NCI-H748 (cell line): ENCODE results near the gene SF3B1.
"Not testable (repeated sequence)": the region's sequence is repeated elsewhere in the genome, so short reads cannot be mapped to it uniquely, and the experiment has no call there.

Experiments
- DNase-seq: peaks from one replicate; lab custom pipeline; 2025; ENCODE audit not compliant: unreplicated experiment; lab: John Stamatoyannopoulos, UW

The SF3B1 gene

DNA sequence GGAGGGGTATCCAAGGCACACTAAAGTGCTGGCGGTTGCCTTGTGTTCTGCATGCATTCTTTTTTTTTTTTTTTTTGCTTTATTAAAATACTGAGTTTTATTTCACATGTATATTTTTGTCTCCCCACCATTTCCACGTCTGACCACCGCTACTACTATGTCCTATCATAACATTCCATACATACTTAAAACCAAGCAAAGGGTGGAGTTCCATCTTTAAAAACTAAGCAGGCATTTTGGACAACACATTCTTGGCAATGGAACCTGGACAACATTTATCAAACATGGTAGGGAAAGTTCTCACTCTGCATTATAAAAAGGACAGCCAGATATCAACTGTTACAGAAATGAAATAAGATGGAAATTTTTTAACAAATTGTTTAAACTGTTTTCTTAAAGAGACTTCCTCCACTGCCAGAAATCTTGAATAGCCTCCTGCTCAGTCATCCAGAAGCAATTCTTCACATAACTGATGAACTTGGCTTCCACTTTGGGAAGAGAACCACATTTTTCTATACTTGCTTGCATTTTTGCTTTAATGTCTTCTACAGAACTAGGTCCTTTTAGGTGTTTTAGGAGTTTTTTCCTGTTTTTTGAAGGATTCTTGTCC, 55.4 kb downstream of the SF3B1 start:
- DNase-seq: not testable (repeated sequence)

DNA sequence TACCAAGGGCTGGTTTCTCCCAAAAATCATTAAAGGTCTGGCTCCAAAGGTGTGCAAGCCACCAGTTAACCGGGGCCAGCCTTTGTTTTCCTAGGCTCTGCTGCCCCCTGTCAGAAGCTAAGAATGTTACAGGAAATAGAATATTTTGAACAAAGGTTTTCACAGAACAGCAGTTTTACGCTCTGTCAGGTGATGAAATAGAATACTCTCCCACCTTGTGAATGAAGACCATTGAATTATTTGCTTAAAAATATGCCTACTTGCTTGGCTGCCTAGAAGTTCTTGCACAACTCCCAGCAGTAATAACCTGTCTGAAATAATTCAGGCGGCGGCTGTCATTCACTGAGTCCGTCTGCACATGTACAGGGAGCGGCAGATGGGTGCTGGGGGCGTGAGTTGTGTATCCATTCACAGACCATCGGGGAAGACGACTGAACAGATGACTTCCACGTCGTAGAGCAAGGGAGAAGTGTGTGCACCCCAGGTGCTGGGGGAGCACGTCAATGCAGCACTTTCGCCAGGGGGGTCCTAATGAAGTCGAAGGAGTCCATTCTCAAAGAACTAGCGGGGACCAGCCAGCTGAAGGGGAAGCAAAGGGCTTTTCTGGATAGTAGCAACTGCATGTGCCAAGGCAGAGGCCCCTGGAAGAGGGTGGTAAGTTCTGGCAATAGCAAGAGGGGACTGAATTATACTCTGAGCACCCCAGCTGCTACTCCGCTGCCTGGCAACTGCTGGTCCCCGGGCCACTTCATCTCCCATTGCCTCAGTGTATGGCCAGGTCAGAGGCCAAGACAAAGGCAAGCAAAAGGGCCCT, 56.1 kb downstream of the SF3B1 start:
- DNase-seq: peak; percentile 77

DNA sequence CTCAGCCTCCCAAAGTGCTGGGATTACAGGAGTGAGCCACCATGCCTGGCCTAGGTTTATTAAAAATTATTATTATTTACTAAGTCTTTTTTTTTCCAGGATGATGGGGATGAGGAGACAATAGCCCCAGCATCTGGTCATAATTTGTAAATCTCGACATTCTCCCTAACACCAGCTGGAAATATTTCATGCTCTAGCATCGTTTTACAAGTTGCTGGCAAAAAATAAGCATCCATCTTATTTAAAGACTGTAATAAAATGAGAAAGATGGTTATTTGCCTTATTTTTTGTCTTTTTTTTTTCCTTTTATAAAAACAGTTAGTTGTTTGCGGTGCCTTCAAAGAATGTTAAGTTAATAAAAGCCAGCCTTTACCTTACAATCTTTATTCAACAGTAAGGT, 56.7 kb downstream of the SF3B1 start:
- no peak for DNase-seq

DNA sequence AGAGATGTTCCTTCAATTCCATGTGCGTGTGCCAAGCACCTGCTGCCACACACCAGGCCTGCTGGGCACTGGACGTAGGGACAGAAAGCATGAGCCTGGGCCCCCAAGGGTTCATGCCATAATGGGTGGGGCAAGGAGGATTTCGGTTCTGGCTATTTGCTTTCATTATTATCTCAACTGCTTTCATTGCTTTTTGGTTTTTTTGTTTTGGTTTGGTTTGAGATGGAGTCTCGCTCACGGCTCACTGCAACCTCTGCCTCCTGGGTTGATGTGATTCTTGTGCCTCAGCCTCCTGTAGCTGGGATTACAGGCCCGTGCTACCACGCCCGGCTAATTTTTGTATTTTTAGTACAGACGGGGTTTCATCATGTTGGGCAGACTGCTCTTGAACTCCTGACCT, 57.2 kb downstream of the SF3B1 start:
- DNase-seq: no peak

DNA sequence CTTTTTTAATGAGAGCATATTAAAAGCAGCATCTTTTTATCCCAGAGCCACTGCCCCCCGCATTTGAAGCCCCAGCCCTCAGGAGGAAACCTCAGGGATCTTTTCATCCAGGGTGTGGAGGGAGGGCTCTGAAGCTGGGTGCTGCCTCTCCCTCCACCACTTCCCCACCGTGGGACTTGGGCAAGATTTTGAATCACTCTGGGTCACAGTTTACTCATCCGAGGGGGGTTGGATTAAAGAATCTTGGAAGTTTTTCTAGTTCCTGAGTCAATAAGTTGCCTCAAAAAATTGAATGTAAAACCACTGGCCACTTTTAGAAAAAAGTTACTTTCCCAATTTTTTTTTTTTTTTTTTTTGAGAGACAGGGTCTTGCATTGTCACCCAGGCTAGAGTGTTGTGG, 62.2 kb downstream of the SF3B1 start:
- DNase-seq: no peak

DNA sequence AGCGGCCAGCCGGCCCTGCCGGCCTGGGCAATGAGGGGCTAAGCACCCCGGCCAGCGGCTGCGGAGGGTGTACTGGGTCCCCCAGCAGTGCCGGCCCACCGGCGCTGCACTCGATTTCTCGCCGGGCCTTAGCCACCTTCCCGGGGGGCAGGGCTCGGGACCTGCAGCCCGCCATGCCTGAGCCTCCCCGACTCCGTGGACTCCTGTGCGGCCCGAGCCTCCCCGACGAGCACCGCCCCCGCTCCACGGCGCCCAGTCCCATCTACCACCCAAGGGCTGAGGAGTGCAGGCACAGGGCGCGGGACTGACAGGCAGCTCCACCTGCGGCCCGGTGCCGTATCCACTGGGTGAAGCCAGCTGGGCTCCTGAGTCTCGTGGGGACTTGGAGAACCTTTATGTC, 64.2 kb downstream of the SF3B1 start:
- DNase-seq: not testable (repeated sequence)

DNA sequence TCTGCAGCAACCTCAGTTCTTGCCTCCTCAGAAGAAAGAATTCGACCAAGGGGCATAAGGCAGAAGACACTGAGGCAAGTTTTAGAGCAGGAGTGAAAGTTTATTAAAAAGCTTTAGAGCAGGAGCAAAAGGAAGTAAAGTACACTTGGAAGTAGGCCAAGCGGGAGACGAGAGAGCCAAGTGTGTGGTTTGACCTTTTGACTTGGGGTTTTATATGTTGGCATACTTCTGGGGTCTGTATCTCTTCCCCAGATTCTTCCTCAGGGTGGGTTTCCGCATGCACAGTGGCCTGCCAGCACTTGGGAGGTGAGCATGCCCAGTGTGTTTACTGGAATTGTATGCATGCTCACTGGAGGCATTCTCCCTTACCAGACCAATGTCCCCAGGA, 64.9 kb downstream of the SF3B1 start:
- no peak for DNase-seq

DNA sequence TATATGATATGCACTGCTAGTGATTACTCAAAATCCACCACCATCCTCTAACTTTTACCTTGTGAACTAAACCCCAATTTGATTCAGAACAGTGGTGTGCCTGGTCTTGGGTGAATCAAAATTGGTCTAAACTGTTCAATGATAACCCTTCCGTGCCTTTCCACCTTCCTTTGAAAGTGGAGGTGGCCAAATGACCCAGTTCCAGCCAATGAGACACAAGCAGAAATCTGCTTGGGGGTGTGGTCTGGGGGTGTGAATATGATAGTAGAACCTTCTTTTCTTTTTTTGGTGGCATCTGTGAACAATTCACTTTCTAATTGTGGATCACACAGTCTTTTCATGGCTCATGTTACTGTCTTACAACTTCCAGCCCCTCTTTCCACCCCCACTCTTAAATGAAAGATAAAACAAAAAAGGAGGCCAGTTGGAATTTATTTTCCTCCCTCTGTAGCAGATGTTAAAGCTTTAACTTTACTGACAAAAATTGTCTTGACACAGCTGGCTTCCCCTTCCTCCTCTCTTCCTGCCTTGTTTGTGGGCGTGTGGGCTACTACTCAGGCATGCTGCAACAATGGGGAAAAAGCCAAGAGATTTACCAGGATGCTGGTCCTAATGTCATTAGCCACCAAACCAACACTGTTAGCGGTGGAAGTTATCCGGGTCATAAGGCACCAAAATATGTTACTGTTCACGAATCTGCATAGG, 65.4 kb downstream of the SF3B1 start:
- no peak for DNase-seq

DNA sequence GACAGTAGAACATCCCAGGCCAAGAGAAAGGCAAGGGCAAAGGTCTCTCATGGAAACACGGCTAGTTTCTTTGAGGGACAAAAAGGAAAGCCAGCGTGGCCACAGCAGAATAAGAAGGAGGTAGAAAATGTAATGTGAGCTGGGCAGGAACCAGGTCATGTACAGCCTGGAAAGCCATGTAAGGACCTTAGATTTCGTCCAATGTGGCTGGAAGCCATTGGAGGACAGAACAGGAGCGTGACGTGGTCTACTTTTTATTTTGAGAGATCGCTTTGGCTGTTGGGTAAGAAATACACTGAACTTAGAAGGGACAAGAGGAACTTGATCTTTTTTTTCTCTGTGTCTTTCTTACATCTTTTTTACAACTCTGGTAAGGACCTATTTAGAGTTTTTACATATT, 66.4 kb downstream of the SF3B1 start:
- no peak for DNase-seq

DNA sequence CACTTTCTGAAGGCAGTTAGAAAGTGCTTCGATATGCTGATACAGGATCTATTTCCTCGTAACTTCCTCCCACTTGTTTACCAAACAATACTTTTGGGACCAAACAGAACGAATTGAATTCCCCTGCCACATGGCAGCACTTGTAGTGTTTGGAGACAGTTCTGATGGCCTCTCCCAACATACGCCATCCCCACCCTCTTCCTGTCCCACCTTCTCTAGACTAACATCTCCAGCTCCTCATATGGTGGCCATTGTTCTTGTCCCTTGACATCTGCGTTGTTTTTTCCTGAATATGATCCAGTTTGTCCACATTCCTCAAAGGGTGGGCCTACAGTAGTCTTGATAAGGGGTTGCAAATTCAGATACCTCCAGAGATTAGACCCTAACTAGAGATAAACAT, 70.8 kb downstream of the SF3B1 start:
- peak; percentile 18 for DNase-seq

DNA sequence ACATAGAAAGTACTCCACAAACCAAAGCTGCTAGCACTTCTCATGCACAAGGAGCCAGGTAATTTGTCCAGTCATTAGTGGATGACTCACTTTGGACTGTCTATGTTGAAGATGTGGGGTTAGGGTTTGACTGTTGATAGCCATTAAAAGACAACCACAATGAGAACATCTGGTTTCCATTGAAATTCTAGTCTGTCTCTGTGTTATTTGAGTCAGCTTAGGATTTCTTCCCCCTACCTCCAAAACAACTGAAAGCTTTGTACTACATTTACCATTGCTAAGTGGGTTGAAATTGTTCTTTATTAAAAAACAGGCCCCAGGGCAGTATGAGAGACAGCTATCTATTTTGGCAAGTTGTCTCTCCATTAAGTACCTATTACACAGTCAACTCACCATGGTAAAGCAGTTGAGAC, 74.1 kb downstream of the SF3B1 start:
- DNase-seq: no peak

DNA sequence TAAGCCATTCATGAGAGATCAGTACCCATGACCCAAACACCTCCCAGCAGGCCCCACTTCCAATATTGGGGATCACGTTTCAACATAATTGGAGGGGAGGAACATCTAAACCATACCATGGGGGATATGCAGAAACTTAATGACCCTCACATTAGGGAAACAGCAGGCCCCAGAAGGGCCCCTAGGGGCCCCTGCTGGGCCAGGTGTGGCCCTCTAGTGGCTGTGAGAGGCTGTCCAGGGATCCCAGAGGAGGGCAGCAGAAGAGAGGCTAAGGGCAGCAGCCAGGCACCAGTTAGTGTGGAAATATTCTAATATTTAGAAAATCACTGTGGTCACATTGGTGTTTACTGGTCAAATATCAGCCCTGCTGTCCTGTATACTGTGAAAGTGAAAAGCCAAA, 75.0 kb downstream of the SF3B1 start:
- DNase-seq: no peak

DNA sequence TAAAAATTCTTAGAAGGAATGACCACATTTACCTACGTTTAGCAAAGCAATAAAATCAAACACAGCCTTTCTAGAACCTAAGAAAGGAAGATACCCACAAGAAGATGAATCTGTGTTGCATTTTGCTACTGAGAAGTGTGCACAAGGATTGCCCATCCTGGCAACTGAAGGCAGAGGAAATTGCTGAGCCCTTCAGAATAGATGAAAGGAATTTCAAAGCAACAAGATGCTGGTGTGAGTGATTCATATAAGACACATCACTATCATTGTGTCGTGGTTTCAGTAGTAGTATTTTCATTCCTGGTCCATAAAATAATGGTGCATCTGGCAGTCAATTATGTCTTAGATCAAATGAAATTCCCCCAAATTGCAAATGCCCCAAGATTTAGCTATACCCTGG, 75.9 kb downstream of the SF3B1 start:
- DNase-seq: no peak

DNA sequence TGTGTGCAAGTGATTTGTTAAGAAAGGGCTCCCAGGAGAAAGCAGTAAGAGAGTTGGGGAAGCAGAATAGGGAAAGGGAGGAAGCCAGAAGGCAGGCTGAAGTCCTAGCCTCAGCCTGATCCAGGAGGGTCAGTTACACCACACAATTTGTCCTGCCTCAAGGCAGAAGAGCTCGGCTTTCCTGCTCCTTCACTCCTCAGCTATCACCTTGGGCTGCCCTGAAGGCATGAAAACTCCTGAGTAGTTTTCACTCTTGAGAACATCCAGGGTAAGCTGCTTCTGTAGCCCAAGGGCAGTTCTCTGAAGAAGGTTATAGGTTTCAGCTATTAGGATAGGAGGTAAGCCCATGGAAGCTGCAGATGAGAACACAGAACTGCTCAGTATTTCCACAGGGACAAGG, 76.8 kb downstream of the SF3B1 start:
- no peak for DNase-seq

DNA sequence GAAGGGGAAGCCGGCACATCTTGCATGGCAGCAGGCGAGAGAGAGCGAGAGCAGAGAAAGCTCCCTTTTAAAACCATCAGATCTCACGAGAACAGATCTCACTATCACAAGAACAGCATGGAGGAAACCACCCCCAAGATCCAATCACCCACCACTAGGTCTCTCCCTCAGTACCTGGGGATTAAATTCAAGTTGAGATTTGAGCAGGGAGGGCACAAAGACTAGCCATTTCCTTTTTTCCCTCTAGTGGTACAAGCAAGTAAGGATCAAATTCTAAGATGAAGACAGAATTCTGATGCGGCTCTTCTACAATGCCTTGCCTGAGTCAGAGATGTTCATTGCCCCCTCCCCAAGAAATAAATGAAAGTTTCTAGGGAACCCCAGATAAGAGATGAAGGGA, 78.7 kb downstream of the SF3B1 start:
- no peak for DNase-seq

DNA sequence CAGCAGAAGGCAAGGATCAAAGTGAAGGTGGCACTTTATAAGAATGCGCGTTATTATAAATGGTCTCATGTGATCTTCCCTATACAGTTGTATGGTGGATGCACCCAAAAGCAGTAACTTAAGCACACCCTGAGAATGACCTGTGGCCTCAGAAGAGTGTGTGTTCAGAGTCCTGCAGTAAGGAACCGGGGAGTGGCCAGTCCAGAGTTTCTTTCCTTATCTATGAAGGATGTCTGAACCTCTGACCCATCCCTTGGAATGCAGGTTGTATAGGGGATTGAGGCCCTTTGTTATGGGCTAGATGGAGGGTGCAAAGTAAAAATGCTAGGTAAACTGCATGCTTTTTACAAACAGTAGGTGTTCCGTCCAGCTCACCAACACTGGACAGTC, 80.7 kb downstream of the SF3B1 start:
- DNase-seq: no peak

DNA sequence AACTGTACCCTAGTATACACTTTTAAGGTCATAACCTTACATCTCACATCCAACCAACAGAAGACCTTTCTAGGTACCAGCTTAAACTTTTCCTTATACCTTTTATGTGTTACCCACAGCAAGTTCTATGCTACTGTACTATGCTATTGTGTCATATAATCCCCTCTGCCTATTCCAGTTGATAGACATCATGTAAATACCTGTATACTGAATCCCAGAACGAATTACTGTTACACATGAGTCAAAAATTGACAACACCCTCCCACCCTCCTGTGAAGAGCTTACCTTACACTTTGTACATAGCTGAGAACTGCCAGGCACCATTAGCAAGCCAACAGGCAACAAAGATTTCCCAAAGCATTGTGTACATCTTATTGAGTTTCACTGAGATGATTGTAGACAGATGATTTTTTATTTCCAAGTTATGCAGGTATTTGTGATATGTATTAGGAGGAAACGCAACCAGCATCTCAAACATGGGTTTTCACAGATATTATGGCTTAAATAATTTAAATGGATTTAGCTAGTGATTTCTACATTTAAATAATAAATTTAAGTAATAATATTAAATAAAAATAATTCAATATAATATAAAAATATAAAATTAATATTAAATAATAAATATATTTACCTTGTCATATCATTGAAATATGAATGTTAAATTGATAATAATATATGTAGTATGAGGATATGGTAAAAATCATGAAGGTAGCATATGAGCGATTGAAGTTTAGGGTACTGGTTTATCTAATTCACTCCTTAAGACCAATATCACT, 81.2 kb downstream of the SF3B1 start:
- DNase-seq: no peak

DNA sequence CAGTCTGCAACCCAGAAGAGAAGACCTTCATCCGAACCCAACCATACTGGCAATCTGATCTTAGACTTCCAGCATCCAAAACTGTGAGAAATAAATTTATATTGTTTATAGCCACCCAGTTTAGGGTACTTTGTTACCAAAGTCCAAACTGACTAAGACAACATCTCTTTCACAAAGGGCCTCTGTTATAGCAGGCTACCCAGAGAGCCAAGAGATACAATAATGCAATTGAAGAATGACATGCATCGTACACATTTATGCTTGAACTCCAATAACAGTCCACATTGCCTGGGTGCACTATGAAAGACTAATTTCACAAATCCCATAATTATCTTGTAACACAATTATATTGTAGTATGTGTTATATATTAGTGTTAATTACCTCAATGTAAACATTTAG, 85.1 kb downstream of the SF3B1 start:
- DNase-seq: no peak

DNA sequence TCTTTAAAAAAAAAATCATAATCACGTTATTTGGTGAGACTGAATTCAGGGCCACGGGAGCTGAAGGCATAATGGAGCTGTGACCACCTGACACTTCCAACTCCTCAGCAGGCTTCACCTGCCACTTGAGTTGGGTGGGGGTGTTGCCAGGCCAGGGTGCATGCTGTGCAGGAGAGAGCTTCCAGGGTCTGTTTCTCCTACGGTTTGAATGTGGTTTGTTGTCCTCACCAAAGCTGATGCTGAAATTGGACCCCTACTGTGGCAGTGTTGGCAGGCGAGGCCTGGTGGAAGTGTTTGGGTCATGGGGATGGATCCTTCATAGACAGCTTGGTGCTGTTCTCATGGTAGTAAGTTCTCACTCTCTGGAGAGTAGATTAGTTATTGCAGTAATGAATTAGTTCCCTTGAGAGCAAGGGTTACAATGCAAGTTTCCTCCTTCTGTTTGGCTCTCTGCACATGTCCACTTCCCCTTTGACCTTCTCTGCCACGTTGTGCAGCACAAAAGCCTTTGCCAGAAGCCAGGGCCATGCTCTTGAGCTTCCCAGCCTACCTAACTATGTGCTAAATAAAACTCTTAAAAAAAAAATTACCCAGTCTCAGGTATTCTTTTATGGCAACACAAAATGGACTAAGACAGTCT, 86.0 kb downstream of the SF3B1 start:
- DNase-seq: no peak

DNA sequence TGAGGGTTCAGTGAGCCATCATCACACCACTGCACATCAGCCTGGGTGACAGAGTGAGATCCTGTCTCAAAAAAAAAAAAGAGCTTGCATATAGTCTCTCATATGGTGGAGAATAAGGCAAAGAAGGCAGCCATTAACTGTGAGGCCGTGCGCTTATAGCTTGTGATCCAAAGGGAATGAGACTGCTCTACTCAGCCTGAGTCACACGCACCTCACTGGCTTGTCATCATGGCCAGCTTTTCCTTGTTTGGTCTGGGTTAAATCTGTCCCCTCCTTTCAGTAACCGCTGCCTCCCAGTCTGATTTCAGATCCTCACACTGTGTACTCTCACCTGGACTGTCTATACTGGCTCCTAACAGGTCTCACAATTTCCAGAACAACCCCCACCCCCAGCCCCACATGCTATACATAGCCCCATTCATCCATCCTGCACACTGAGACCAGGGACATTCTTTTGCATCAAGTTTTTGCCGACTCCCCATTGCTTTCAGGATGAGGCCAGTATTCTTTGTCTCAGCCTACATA, 88.9 kb downstream of the SF3B1 start:
- no peak for DNase-seq

DNA sequence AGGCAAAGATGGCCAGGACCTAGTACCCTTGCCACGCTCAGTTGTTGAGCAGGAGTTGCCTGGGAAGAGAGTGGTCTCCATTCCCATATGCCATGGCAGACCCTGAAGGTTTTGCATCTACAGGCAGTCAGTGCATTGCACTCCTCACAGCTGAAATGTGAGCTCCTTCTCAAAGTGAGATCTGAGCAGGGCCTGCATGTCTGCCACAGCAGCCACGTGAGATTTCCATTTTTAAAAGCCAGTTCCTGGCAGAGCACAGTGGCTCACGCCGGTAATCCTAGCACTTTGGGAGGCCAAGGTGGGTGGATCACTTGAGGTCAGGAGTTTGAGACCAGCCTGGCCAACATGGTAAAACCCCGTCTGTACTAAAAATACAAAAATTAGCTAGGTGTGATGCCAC, 90.9 kb downstream of the SF3B1 start:
- DNase-seq: not testable (repeated sequence)
